OCI-LY1 (cell line): ENCODE measurements around the gene MCCC1.
"Not testable (repeated sequence)": the region's sequence is repeated elsewhere in the genome, so short reads cannot be mapped to it uniquely, and the experiment has no call there.

ENCODE experiments used
- H2AFZ ChIP-seq: fragments of 200-600 bp; sonication (generic), shearing (Covaris generic); 2 replicates; pipeline ENCODE4 v1.6.0; 2014; ENCODE audit warnings: antibody characterized with exemption, mild to moderate bottlenecking, low read length
- H3F3A ChIP-seq: fragments of 200-600 bp; sonication (generic), shearing (Covaris generic); 2 replicates; pipeline ENCODE4 v1.6.0; 2014; ENCODE audit warnings: mild to moderate bottlenecking, antibody characterized with exemption, low read length, moderate library complexity; ENCODE audit not compliant: insufficient read depth
- H3K27ac ChIP-seq: fragments of 200-600 bp; sonication (generic); 2 replicates; pipeline ENCODE4 v1.5.1; 2014; ENCODE audit warnings: low read length, mixed run types, mild to moderate bottlenecking, low read depth; ENCODE audit not compliant: poor library complexity, severe bottlenecking
- H3K27me3 ChIP-seq: fragments of 200-600 bp; sonication (generic); 2 replicates; pipeline ENCODE4 v1.6.0; 2014; ENCODE audit warnings: antibody characterized with exemption, mild to moderate bottlenecking, low read length, moderate library complexity; ENCODE audit not compliant: insufficient read depth
- H3K36me3 ChIP-seq: fragments of 200-600 bp; sonication (generic); 2 replicates; pipeline ENCODE4 v1.6.1; 2014; ENCODE audit warnings: mild to moderate bottlenecking, antibody characterized with exemption, low read length, moderate library complexity, mixed read lengths; ENCODE audit not compliant: insufficient read depth
- H3K4me1 ChIP-seq: fragments of 200-600 bp; sonication (generic); 2 replicates; pipeline ENCODE4 v1.5.1; 2014; ENCODE audit warnings: mild to moderate bottlenecking, low read length, moderate library complexity; ENCODE audit not compliant: insufficient read depth, severe bottlenecking
- H3K4me2 ChIP-seq: fragments of 200-600 bp; sonication (generic), shearing (Covaris generic); 2 replicates; pipeline ENCODE4 v1.6.1; 2014; ENCODE audit warnings: low read length
- H3K4me3 ChIP-seq: fragments of 200-600 bp; sonication (generic); 2 replicates; pipeline ENCODE4 v1.5.1; 2014; ENCODE audit warnings: low read length, low read depth, mild to moderate bottlenecking, mixed read lengths; ENCODE audit not compliant: poor library complexity, severe bottlenecking
- H3K79me2 ChIP-seq: fragments of 200-600 bp; shearing (Covaris generic); 2 replicates; pipeline ENCODE4 v1.6.1; 2016; ENCODE audit warnings: mixed run types, low read length, mixed read lengths; ENCODE audit not compliant: insufficient read depth
- H3K9ac ChIP-seq: fragments of 200-600 bp; sonication (generic), shearing (Covaris generic); 2 replicates; pipeline ENCODE4 v1.6.1; 2014; ENCODE audit warnings: mild to moderate bottlenecking, low read length, mixed read lengths
- H3K9me2 ChIP-seq: fragments of 200-600 bp; sonication (generic), shearing (Covaris generic); 2 replicates; pipeline ENCODE4 v1.6.1; 2014; ENCODE audit warnings: low read depth, mild to moderate bottlenecking, low read length, mixed read lengths
- H3K9me3 ChIP-seq: fragments of 200-600 bp; shearing (Covaris generic); 2 replicates; pipeline ENCODE4 v1.6.1; 2014; ENCODE audit warnings: low read length, mixed read lengths
- H4K20me1 ChIP-seq: fragments of 200-600 bp; sonication (generic), shearing (Covaris generic); 2 replicates; pipeline ENCODE4 v1.6.0; 2016; ENCODE audit warnings: mild to moderate bottlenecking, low read length; ENCODE audit not compliant: insufficient read depth
- CTCF ChIP-seq: fragments of 200-600 bp; sonication (generic), shearing (Covaris generic); IDR thresholded peaks from 2 replicates; pipeline ENCODE4 v1.5.1; 2017; ENCODE audit warnings: mild to moderate bottlenecking, antibody characterized with exemption, low read length, moderate library complexity, mixed read lengths
- EZH2 ChIP-seq: fragments of 200-600 bp; sonication (generic), shearing (Covaris generic); IDR thresholded peaks from 2 replicates; pipeline ENCODE4 v1.8.0; 2017; ENCODE audit warnings: borderline replicate concordance, mixed run types, mild to moderate bottlenecking, antibody characterized with exemption, low read length, moderate library complexity, mixed read lengths

MCCC1 gene

GRCh38 chr3:183114384-183115178, 15.3 kb upstream of the MCCC1 start:
- no peaks in the 10 kb centered on the region for H4K20me1 ChIP-seq
- no peaks in the 10 kb centered on the region for H3F3A ChIP-seq
- peak overlapping the region; percentile 99 for H3K4me2 ChIP-seq
- 0 out of 2 replicates have a peak overlapping the region, but pooled peaks have one; percentile 36 for H2AFZ ChIP-seq
- H3K9me3 ChIP-seq = peaks cover 9% of the 10 kb centered on the region
- no peaks in the 10 kb centered on the region for H3K9me2 ChIP-seq
- no peaks in the 10 kb centered on the region for H3K79me2 ChIP-seq
- peak overlapping the region; percentile 69 for H3K27ac ChIP-seq
- H3K27me3 ChIP-seq = peaks cover 3% of the 10 kb centered on the region; the same call in 1 of the 2 replicates
- H3K4me3 ChIP-seq = peak overlapping the region; percentile 78
- H3K9ac ChIP-seq = peak overlapping the region; percentile 78
- H3K4me1 ChIP-seq = peaks cover 25% of the 10 kb centered on the region
- TF ChIP-seq EZH2 (no peak), CTCF (peak; percentile 21; the same call in 1 of the 2 replicates)
- no peaks in the 10 kb centered on the region; the same call in 1 of the 2 replicates for H3K36me3 ChIP-seq

- not testable (repeated sequence) for H3K27me3 ChIP-seq, H3K79me2 ChIP-seq, H3K9me2 ChIP-seq, H3K4me3 ChIP-seq, H3K4me2 ChIP-seq, H3K9me3 ChIP-seq, H2AFZ ChIP-seq, H3F3A ChIP-seq, H4K20me1 ChIP-seq, H3K36me3 ChIP-seq, H3K27ac ChIP-seq, H3K9ac ChIP-seq
- H3K4me1 ChIP-seq = peaks cover 25% of the 10 kb centered on the region
Observed at GRCh38 chr3:183109847-183110246, 10.6 kb upstream of the MCCC1 start.

GRCh38 chr3:183108470-183108869, 9.2 kb upstream of the MCCC1 start:
- Histone ChIP-seq H3K27me3 (no peaks in the 10 kb centered on the region), H3K79me2 (no peaks in the 10 kb centered on the region), H3K9me2 (no peaks in the 10 kb centered on the region), H3K27ac (no peak overlapping the region), H3K36me3 (no peaks in the 10 kb centered on the region; the same call in 1 of the 2 replicates), H4K20me1 (no peaks in the 10 kb centered on the region), H3K4me3 (no peak overlapping the region), H3K9ac (no peak overlapping the region), H3K4me1 (peaks cover 12% of the 10 kb centered on the region), H3F3A (no peaks in the 10 kb centered on the region), H2AFZ (no peak overlapping the region), H3K4me2 (no peak overlapping the region), H3K9me3 (peaks cover 9% of the 10 kb centered on the region)
- TF ChIP-seq EZH2 = no peak
- TF ChIP-seq CTCF = no peak
